A549 (cell line): ENCODE measurements around the gene SMAD6. TPM values are rescaled to one million over a fixed set of nuclear protein-coding genes. Genes with fewer than 3 reads are reported as not detected.

ENCODE experiments used
- ATAC-seq, 2 experiments: fragments of 200-7000 bp in 1 of 2; fragments of >200 bp in 1 of 2; cut with Nextera tagmentation in 1 of 2; cut with Tn5 transposase in 1 of 2; 3 replicates each; pipeline versions ENCODE4 v1.8.0 to v1.9.1; 2018 to 2020; ENCODE audit warnings: mild to moderate bottlenecking in 1 of 2, moderate library complexity in 1 of 2
- CTCF ChIA-PET: fragments of 300-600 bp; sonication (Branson Sonifier 250); formaldehyde crosslinking; extraction: SDS; loops from one replicate; lab custom pipeline; 2021; ENCODE audit warnings: antibody characterized with exemption, inconsistent platforms; lab: Yijun Ruan, JAX
- POLR2A ChIA-PET: fragments of 350-600 bp; formaldehyde crosslinking; extraction: SDS; loops from one replicate; lab custom pipeline; 2021; ENCODE audit warnings: antibody characterized with exemption, inconsistent platforms; lab: Yijun Ruan, JAX
- DNase-seq, 2 experiments: peaks; one replicate each; pipeline versions ENCODE4 v3.0.0 to v3.0.0-alpha.2; 2011 to 2016; ENCODE audit warnings: low read depth in 1 of 2, low spot score in 1 of 2
- FAIRE-seq: peaks from 2 replicates; lab custom pipeline; 2011; peaks lifted over from hg19 to GRCh38; lab: Jason Lieb, UNC
- H3K27ac ChIP-seq, 2 experiments: fragments of >200 bp; sonication (Bioruptor Twin); formaldehyde crosslinking; 3 replicates each; pipeline ENCODE4 v1.5.1; 2016 to 2017
- H3K4me1 ChIP-seq: fragments of >200 bp; sonication (Bioruptor Twin); formaldehyde crosslinking; 3 replicates; pipeline ENCODE4 v1.6.1; 2016
- H3K4me2 ChIP-seq: fragments of >200 bp; sonication (Bioruptor Twin); formaldehyde crosslinking; 3 replicates; pipeline ENCODE4 v1.6.1; 2016
- H3K4me3 ChIP-seq: fragments of >200 bp; sonication (Bioruptor Twin); formaldehyde crosslinking; 3 replicates; pipeline ENCODE4 v1.5.1; 2016
- H3K9me3 ChIP-seq: fragments of >200 bp; sonication (Bioruptor Twin); formaldehyde crosslinking; 3 replicates; pipeline ENCODE4 v1.6.1; 2016
- BCL3 ChIP-seq: fragments of >200 bp; sonication (Bioruptor Twin); formaldehyde crosslinking; IDR thresholded peaks from 3 replicates; pipeline ENCODE4 v1.6.1; 2016
- CBX2 ChIP-seq: fragments of 200-600 bp; sonication (generic); IDR thresholded peaks from 2 replicates; pipeline ENCODE4 v1.6.1; 2016; ENCODE audit warnings: low read depth, mild to moderate bottlenecking, borderline replicate concordance
- CBX8 ChIP-seq: fragments of 200-600 bp; sonication (generic); IDR thresholded peaks from 2 replicates; pipeline ENCODE4 v1.6.1; 2016
- CHD2 ChIP-seq: fragments of 150-350 bp; IDR thresholded peaks from 2 replicates; pipeline ENCODE4 v1.6.1; 2014; ENCODE audit warnings: low read length; ENCODE audit not compliant: partially characterized antibody
- E2F6 ChIP-seq: IDR thresholded peaks from 2 replicates; pipeline ENCODE4 v1.6.1; 2012; ENCODE audit warnings: low read depth, borderline replicate concordance
- EHF ChIP-seq: fragments of 250-450 bp; sonication (Bioruptor Pico); IDR thresholded peaks from 2 replicates; pipeline ENCODE4 v1.5.0; 2020; ENCODE audit warnings: mild to moderate bottlenecking
- ELK1 ChIP-seq: fragments of 150-350 bp; IDR thresholded peaks from 2 replicates; pipeline ENCODE4 v1.6.1; 2014; ENCODE audit warnings: low read depth, mild to moderate bottlenecking, low read length
- FOSB ChIP-seq: fragments of 250-450 bp; sonication (Bioruptor Pico); IDR thresholded peaks from 2 replicates; pipeline ENCODE4 v1.5.0; 2020; ENCODE audit warnings: mild to moderate bottlenecking, moderate library complexity
- FOSL2 ChIP-seq, 2 experiments: fragments of 450-650 bp in 1 of 2; fragments of >200 bp in 1 of 2; sonication (Bioruptor Twin) in 1 of 2; formaldehyde crosslinking; IDR thresholded peaks; 2 replicates each; pipeline versions ENCODE4 v1.5.0 to v1.6.1; 2016 to 2020; ENCODE audit warnings: mild to moderate bottlenecking in 1 of 2, moderate library complexity in 1 of 2
- FOXS1 ChIP-seq: fragments of 250-450 bp; sonication (Bioruptor Pico); IDR thresholded peaks from 2 replicates; pipeline ENCODE4 v1.5.0; 2020; ENCODE audit warnings: mild to moderate bottlenecking, moderate library complexity
- HEYL ChIP-seq: fragments of 250-450 bp; sonication (Bioruptor Pico); IDR thresholded peaks from 2 replicates; pipeline ENCODE4 v1.8.0; 2021; ENCODE audit warnings: mild to moderate bottlenecking, moderate library complexity
- HOXA7 ChIP-seq: fragments of 250-450 bp; sonication (Bioruptor Pico); IDR thresholded peaks from 2 replicates; pipeline ENCODE4 v1.5.0; 2020; ENCODE audit warnings: mild to moderate bottlenecking, moderate library complexity
- HOXB13 ChIP-seq: fragments of 250-450 bp; sonication (Bioruptor Pico); IDR thresholded peaks from 2 replicates; pipeline ENCODE4 v1.5.0; 2020; ENCODE audit warnings: low read depth, mild to moderate bottlenecking, moderate library complexity
- HOXB5 ChIP-seq: fragments of 250-450 bp; sonication (Bioruptor Pico); IDR thresholded peaks from 2 replicates; pipeline ENCODE4 v1.5.0; 2020; ENCODE audit warnings: mild to moderate bottlenecking, moderate library complexity
- KDM1A ChIP-seq: fragments of 200-600 bp; sonication (generic); IDR thresholded peaks from 2 replicates; pipeline ENCODE4 v1.6.1; 2016; ENCODE audit warnings: low read depth, mild to moderate bottlenecking
- MAFK ChIP-seq: fragments of 450-650 bp; IDR thresholded peaks from 2 replicates; pipeline ENCODE4 v1.6.1; 2014; ENCODE audit not compliant: partially characterized antibody
- MAZ ChIP-seq: fragments of 150-350 bp; IDR thresholded peaks from 2 replicates; pipeline ENCODE4 v1.6.1; 2014; ENCODE audit warnings: antibody characterized with exemption, low read depth, low read length, borderline replicate concordance
- MYC ChIP-seq: IDR thresholded peaks from 2 replicates; pipeline ENCODE4 v1.6.1; 2012; ENCODE audit warnings: mild to moderate bottlenecking, inconsistent platforms, low read length, improper control_type of control experiment, borderline replicate concordance
- NR3C1 ChIP-seq: fragments of >200 bp; sonication (Bioruptor Twin); formaldehyde crosslinking; IDR thresholded peaks from 3 replicates; pipeline ENCODE4 v1.6.1; 2017
- SREBF2 ChIP-seq: fragments of 450-650 bp; IDR thresholded peaks from 2 replicates; pipeline ENCODE4 v1.6.1; 2014; ENCODE audit warnings: mild to moderate bottlenecking, moderate library complexity
- TP53 ChIP-seq: fragments of 250-450 bp; sonication (Bioruptor Pico); IDR thresholded peaks from 2 replicates; pipeline ENCODE4 v1.5.0; 2021; ENCODE audit warnings: mild to moderate bottlenecking, moderate library complexity
- WGBS: methylation state at CpG from one replicate; pipeline ENCODE4 v1.1.6; 2017; ENCODE audit errors: missing lambda C conversion rate; 5-methylcytosine and 5-hydroxymethylcytosine counted together
- polyA plus RNA-seq, 4 experiments: library from polyadenylated mRNA; depleted of rRNA in 3 of 4; stranded (reverse); fragments of >200 nt; fragmentation: RNase III in 1 of 4; extraction: RNeasy Plus Mini Kit Qiagen cat#74134 plus additional on column Dnase treatment in 1 of 4; gene quantifications; 2 replicates in 3 of 4; 3 replicates in 1 of 4; pipeline ENCODE4 v1.2.3, GENCODE V29; 2011 to 2017
- TF ChIP-seq, protein P1 (sequence below): IDR thresholded peaks from 2 replicates; pipeline ENCODE4 v1.6.1; 2012
- TF ChIP-seq, protein P2 (sequence below): fragments of 250-450 bp; sonication (Bioruptor Pico); IDR thresholded peaks from 2 replicates; pipeline ENCODE4 v1.5.0; 2021; ENCODE audit warnings: mild to moderate bottlenecking, moderate library complexity, borderline replicate concordance

The SMAD6 gene
- polyA plus RNA-seq, 2 of the 4 experiments (the other 2 are of a cell fraction): 9.6 to 46.6 TPM

DNA sequence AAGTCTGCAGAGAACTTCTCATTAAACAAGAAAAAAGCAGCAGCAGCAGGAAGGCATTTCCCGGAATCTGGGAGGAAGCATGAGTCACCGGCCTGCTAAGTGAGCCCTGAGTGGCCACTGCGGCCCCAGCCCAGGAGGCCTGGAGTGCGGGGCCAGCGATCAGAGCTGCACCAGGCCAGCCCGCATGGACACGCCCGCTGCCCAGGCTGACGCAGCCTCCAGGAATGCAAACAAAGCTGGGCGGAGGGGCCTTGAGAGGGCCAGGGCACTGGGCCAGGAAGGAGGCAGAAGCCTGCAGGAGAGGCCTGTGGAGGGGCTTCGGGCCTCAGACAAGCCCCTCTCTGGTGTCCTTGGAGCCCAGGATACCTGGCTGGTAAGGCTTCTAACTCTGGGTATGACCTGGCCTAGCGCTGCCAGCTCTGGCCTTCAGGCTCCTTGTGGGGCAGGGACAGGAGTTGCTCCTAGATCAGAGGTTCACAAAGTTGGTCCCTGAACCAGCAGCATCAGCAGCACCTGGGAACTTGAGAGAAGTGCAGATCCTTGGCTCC, 101.2 kb downstream of the SMAD6 start (continued):
- no peak for TF ChIP-seq HOXB5
- TF ChIP-seq HOXA7 (CRISPR knock-in tag): no peak
- TF ChIP-seq CHD2: no peak
- no peak for TF ChIP-seq MAZ
- no peak for TF ChIP-seq E2F6
- no peak for TF ChIP-seq HOXB13 (CRISPR knock-in tag)
- TF ChIP-seq FOSL2 (IDR thresholded peaks at IDR 0.05): peak; percentile 95
- TF ChIP-seq FOSL2 (CRISPR knock-in tag; IDR thresholded peaks at IDR 0.05): peak; percentile 99
- TF ChIP-seq SREBF2: no peak
- no peak for TF ChIP-seq FOXS1 (CRISPR knock-in tag)
- no peak for TF ChIP-seq TP53 (CRISPR knock-in tag)
- no peak for TF ChIP-seq FOSB (CRISPR knock-in tag)
- no peak for TF ChIP-seq BCL3
- TF ChIP-seq, protein P1, sequence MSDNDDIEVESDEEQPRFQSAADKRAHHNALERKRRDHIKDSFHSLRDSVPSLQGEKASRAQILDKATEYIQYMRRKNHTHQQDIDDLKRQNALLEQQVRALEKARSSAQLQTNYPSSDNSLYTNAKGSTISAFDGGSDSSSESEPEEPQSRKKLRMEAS: peak; percentile 96
- no peak for TF ChIP-seq KDM1A
- TF ChIP-seq EHF: no peak
- TF ChIP-seq CBX2: no peak
- peak; percentile 64; the same call in 1 of the 2 replicates for TF ChIP-seq MYC
- TF ChIP-seq ELK1: no peak
- no peak for TF ChIP-seq NR3C1
- TF ChIP-seq, protein P2, sequence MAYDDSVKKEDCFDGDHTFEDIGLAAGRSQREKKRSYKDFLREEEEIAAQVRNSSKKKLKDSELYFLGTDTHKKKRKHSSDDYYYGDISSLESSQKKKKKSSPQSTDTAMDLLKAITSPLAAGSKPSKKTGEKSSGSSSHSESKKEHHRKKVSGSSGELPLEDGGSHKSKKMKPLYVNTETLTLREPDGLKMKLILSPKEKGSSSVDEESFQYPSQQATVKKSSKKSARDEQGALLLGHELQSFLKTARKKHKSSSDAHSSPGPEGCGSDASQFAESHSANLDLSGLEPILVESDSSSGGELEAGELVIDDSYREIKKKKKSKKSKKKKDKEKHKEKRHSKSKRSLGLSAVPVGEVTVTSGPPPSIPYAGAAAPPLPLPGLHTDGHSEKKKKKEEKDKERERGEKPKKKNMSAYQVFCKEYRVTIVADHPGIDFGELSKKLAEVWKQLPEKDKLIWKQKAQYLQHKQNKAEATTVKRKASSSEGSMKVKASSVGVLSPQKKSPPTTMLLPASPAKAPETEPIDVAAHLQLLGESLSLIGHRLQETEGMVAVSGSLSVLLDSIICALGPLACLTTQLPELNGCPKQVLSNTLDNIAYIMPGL (CRISPR knock-in tag): no peak
- peak; percentile 25 for TF ChIP-seq MAFK
- TF ChIP-seq CBX8: no peak

- no peaks in the 10 kb centered on the region; the same call in 2 of the 3 replicates for H3K9me3 ChIP-seq
- peaks cover 53% of the 10 kb centered on the region for H3K4me1 ChIP-seq
- DNase-seq (no peak), FAIRE-seq (no peak), ATAC-seq (peak; percentile 2 to 21; a peak in 3 of 6 replicates)
- ChIA-PET POLR2A (interaction anchor here (0.9 to 1.6 kb wide), 5 partner anchors 21 to 101 kb away, joined by 3 to 7 read pairs (median 4); no protein-coding TSS in a partner anchor), CTCF (interaction anchor here (0.7 to 4.9 kb wide), 11 partner anchors 9 to 98 kb away, joined by 3 to 39 read pairs (median 4); no protein-coding TSS in a partner anchor)
- no peak overlapping the region for H3K4me3 ChIP-seq
- peak overlapping the region; percentile 76 for H3K4me2 ChIP-seq
- H3K27ac ChIP-seq: peak overlapping the region; percentile 83 to 93
- TF ChIP-seq KDM1A (no peak), HEYL (CRISPR knock-in tag) (no peak)
- TF ChIP-seq, all 56 proteins: peak for 0
- WGBS: 33% methylated on average over 1 of the region's 1 CpG
Measured at GRCh38 chr15:66803749-66804148, 101.7 kb downstream of the SMAD6 start.
